NCI-H2227 treated with DMSO at 0.1 percent for 48 hours (cell line): ENCODE data around the gene RAB28.

Source experiments
- DNase-seq: peaks from one replicate; lab custom pipeline; 2025; lab: John Stamatoyannopoulos, UW

Gene RAB28

DNA sequence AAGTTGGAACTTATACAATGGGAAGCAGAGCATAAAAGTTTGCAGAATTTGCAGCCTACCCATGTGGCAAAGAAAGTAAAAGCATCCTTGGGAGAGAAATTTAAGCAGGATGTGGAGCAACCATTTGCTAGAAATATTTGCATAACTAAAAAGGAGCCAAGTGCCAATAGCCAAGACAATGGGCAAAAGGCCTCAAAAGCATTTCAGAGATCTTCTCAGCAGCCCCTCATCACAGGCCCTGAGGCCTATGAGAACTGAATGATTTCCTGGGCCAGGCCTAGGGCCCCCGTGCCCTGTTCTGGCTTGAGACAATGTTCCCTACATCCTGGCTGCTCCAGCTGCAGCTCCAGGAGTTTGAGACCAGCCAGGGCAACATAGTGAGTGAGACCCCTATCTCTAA lies 25.3 kb upstream of the RAB28 start:
- no peak for DNase-seq

DNA sequence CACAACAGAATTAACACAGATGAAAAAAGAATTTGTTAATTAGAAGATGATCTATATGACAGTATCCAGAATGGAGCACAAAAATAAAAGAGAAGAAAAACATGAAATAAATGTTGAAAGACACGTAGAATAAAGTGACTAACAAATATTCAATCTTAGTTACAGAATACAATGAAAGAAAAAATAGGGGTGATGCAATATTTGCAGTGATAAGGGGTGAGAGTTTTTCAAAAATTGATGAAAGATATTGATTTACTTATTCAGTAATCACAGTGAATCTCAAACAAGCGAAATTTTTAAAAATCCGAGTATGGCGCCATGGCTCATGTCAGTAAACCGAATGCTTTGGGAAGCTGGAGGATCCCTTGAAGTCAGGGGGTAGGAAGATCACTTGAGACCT lies 20.2 kb upstream of the RAB28 start:
- DNase-seq = no peak

DNA sequence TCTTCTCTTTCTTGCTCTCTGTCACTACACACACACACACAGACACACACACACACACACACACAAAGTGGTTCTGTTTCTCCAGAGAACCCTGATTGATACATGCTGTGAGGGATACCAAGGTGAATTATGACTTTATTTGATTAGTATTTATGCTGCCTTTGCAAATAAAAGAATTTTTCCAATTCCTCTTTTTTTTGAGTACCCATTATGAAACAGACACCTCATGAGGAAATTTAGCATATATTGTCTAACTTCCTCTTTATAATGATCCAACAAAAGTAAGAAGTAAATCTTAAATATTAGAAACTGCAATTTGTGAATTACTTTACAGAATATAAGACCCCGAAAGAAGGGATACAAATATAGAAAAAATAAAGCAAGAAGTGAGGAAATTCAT lies 14.3 kb upstream of the RAB28 start:
- no peak for DNase-seq

DNA sequence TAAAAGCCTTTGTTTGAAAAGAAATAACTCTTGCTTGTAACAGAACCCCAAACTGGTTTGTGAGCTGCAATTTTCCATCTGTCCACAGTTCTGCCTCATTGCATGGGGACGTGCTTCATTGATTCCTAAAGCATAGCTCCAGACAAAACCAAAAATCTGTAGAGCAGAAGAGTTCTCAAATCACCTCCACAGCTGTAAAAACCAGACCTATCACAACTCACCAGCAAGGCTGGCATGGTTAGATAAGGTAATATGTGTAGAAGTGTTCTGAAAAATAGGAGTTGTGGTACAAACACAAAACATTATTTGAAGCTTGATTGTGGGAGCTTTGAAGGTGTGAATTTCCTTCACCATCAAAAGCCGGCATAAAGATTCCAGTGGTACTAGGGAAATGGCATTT lies 12.5 kb upstream of the RAB28 start:
- no peak for DNase-seq

DNA sequence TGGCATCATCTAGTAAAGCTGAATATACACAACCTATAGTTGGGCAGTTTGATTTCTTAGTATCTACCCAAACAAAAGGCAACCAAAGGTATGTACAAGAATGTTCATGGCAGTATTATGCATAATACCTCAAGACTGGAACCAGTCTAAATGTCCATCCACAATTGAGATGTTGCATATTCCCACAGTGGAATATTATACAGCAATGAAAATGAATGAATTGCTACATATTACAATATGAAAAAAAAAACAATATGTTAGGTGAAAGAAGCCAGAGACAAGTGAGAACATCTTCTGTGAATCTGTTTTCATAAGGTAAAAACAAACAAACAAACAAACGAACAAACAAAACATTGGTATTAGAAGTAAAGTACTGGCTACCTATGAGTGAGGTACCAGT lies 11.6 kb upstream of the RAB28 start:
- no peak for DNase-seq

DNA sequence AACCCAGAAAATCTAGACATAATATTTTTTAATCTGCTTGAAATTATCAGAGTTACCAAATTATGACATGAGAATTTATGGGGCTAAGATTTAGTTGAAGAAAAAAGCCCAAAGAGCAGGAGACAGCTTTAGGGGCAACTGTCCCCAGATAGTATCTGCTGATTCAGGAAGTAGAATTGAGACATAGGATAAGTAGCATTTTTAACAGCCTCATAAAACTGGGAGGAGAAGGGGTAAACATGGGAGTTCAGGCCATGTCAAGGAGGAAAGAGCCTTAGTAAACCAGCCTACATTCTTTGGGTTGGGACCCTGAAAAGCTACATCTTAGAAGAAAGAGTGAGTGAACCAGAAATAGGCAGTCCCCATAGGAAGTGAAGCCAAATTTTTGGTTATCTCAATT lies 9.7 kb upstream of the RAB28 start:
- no peak for DNase-seq

DNA sequence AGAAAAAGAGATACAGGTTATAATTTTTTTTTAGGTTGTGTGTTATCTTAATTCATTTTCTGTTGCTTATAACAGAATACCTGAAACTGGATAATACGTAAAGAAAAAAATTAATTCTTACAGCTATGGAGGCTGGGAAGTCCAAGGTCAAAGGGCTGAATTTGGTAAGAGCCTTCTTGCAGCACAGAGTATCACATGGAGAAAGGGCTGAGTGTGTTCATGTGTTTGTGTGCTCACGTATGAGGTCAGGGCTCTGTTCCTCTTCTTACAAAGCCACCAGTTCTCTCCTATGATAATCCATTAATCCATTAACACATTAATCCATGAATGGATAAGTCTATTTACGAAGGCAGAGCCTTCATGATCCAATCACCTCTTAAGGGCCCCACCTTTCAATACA lies 8.6 kb upstream of the RAB28 start:
- DNase-seq = no peak

DNA sequence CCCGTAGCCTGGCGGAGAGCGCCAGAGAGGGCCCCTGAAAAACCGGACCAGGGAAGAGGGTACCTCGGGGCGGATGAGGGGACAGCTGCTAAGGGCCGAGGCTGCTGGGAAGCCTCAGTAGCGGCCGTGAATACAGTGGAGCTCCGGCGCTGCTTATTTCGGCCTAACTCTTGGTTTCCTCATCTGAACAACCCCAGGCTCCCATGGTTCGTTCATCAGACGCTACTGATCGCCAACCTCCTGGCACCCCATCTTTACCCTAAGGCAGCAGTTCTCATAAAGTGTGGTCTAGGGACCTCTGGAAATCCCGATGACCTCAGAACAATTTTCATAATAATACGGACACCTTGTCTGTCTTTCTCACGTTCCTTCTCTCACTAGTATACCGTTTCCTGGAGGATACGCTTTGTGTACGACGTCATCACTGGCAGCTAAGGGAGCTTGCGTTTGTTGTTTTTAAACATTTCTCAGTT lies 645 bp upstream of the RAB28 start:
- DNase-seq = peak; percentile 65

DNA sequence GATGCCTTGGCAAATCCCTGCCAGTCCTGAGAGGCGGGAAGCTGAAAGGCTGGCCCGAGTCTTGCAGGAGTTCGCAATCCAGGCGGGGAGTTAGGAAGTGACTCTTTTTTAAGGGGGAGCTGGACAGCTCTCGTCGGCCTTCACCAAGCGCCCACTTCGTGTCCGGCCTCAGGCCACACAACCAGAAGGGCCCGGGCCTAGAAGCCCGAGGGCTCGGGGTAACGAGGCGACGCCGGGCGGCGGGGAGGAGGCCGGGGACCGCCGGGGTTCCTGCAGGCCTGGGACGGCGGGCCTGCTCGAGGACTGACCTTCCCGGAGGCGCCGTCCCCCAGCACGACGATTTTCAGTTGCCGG lies 395 bp downstream of the RAB28 start:
- peak; percentile 8 for DNase-seq

DNA sequence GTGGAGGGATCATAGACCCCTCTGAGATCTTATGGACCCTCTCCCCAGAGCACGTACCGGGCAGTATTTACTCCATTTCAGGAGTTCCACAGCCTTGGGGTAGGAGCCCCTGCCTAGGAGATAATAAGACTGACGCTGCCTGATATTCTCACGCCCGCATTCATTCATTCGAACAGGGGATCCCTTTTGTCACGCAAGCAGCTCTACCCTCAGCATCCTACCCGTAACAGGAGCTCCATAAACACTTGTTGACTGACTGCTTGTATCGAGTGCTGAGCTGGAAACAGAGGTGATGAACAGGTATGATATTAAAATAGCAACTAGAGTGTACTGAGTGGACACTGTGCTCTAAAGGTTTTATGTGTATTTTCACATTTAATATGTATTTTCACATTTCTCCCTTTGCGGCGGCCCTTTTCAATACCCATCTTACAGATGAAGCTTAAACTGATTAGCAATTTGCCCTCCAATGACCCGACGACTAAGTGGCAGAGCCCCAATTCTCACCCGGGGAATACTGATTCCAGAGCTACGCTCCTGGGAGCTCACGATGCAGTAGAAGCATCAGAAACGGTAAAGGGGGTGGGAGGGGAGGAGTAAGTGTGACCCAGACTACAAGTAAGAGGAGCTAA lies 888 bp downstream of the RAB28 start:
- no peak for DNase-seq

DNA sequence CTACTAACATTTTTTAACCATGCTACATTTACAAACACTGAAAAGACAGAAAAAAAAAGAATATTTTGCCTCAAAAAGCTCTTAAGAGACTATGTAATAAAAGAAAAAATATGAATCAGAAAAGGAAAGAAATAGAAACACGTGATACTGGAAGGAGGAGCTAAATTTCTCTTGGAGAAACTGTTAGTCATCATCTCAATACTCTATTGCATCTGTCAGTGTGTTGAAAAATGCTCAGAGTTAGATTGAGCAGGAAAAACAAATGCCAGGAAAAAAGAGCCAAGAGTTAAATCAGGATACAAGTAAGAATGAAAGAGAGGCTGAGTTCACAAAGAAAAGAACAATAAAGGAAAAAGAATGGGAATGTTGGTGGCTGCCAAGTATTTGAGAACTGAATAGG lies 2.6 kb downstream of the RAB28 start:
- no peak for DNase-seq

DNA sequence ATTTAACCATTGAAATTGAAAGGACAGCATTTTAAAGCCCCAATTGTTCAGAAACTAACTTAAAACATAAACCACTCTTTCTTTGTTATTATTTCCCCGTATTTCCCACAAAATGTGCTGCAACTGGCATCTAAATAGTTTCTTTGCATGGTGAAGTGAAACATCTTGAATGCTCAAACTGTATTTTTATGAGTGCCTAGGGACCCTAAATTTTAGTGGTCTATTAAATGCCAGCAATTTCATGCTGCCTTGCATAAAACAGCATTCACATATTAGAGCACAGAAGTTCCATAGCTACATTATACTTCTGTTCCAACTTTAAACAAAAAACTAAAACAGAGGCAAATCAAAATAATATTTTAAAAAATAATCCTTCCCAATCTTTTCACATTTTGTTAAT lies 5.4 kb downstream of the RAB28 start:
- DNase-seq = no peak

DNA sequence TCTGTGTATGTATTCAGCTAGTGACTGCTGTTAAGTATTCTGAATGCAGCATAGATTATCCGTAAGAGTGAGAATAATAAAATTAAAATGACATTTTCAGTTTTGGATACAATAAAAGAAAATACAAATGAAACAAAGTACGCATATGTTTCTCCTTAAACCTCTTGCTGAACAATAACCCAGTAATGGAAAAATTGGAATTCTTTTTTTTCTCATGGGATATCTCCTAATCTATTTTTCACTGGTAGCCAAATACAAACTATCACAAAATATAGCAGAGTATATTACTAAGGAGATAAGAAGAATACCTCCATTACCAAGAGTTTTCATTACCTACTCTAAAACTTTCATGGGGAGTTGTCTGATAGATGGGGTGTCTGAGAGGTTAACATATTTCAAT lies 6.0 kb downstream of the RAB28 start:
- no peak for DNase-seq

DNA sequence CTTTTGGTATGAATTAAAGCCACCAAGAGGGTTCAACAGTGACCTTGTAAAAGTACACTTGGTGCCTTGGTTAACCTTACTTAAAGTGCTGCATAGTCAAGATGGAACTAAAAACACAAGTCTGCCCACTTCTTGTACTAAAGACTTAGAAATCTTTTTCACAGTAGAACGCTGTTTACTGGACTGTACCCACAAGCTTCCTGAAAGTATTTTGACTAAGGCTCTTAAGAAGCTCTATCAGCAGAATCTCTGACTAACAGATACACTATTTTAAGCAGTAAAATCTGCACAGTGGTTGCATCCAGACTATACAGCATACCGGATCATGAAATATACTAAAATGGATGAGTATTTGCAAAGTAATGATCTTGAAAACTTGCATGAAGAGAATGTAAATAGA lies 7.2 kb downstream of the RAB28 start:
- no peak for DNase-seq

DNA sequence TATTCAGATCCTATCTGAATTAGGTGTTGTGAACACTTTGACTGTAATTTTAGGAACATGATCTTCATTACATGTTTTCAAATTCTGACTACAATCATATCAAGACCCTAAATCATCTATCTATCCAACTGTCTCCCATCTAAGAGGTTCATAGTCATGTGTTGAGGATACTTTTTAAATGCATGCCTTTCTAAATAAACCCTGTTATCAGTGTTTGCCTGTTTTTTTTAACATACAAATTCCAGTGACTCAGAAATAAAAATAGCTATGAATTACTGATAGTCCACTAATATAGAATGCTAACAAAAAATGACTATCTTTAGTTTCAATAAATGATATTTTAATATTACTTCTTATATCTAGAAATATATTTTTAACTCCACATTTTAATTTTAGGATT lies 8.0 kb downstream of the RAB28 start:
- no peak for DNase-seq

DNA sequence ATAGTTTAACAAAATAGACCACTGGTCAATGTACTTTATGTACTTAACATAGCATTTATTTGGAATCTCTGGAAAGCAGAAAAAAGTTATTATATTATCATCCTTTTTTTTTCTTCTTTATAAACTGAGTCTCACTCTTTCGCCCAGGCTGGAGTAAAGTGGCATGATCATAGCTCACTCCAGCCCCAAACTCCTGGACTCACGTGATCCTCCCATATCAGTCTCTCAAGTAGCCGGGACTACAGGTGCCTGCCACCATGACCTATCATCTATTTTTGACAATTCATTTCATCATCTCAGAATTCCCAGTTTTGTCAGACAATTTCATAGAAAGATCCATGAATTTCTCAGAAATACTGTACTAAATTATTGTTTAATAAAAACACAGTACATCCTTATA lies 12.7 kb downstream of the RAB28 start:
- DNase-seq = no peak

DNA sequence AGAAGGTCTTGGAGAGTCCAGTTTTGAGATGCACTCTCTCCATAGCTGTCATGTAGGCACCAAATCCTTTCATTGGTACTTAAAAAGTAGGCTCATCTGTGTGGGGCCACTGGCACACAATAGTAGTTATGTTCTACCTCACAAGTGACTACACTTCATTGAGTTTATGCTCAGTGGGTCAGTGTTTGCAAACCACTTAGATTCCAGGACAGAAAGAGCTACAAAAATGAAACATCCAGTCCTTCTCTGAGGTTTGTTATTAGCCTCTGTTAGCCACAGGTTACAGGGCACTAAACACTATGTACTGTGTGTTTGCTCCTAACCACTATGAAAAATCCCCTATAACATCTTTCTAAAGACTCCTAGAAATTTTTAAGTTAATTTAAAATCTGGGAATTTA lies 13.8 kb downstream of the RAB28 start:
- no peak for DNase-seq

DNA sequence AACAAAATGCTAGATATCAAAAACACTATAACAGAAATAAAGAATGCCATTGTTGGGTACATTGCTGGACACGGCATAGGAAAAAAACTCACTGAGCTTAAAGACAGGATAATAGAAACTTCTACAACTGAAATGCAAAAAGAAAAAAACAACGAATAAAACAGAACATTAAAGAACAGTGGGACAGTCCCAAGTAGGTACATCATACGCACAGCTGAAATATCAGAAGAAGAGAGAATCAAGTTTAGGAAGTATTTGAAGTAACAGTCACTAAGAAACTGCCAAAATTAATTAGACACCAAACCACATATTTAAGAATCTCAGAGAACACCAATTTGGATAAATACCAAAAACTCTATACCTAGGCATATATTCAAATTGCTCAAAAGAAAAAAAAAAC lies 19.2 kb downstream of the RAB28 start:
- DNase-seq = no peak

DNA sequence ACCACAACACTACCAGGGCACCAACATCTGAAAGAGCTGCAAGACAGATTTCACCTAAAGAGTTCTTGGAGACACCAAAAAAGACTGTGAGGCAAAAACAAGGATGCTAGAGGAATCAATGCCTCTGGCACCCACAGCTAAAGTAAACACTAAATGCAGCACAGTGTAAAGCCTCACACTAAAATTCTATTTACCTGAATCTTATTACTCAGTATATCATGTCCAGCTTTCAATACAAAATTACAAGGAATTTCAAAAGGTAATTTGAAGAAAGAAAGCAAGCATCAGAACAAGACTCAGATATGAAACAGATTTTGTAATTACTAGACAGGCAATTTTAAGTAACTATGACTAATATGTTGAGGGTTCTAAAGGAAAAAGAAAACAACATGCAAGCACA lies 19.6 kb downstream of the RAB28 start:
- DNase-seq = no peak

DNA sequence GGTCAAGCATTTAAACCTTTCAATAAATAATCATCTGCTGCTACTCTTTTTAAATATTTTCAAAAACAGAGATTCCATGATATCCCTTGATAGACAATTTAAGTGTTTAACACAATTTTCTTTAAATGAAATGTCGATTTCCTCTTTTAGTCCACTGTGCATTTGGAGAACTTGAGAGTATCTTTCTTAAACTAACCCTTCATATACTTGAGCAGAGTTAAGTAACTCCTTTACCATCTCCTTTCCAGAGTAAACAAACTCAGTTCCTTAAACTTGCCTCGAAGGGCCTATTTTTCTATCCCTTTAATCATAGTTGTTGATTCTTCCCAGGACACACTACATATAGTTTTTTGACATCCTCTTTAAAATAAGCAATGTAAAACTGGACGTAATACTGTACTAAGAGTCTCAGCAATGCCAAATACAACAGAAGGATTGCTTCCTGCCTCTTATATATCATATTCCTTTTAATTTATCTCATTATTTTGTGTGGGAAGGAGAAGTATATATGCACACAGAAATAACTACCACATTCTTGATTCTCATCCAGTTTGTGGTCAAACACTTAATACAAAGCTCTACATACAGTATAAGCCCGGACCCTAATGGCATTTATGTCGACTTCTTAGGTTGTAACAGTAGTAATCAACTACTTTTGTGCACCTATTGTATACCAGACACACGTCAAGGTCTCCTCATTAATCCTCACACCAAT lies 22.8 kb downstream of the RAB28 start:
- no peak for DNase-seq

DNA sequence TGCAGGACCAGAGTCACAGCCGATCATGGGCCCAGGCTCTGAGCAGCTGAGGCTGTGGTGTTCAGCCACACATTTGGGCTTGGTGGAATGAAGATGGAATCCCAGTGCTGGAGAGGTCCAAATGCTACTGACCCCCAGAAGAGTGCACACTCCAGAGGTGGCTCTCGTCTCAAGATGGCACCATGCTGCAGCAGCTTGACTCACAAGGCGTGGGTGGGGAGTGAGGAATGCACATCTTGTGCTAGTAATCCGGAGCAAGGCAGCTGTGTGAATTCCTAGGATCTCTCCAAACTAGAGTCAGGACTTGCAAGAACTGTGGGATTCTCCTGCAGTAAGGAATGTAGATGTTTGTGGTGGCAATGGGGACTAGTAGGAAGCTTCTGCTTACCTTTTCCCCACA lies 28.7 kb downstream of the RAB28 start:
- DNase-seq = no peak

DNA sequence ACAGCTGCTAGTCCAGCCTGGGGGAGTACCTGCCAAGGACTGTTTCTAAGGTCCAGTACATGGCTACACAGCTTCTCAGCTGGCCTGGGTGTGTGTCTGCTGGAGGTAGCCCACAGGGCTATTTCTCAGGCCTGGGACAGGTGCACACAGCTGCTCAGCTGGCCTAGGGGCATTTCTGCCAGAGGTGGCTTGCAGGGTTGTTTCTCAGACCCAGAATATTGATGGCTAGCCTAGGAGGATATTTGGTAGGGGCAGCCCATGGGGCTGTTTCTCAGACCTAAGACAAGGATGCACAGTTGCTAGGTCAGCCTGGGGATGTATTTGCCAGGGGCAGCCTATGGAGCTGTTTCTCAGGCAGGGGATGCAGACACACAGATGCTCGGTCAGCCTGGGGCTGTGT lies 29.4 kb downstream of the RAB28 start:
- no peak for DNase-seq

DNA sequence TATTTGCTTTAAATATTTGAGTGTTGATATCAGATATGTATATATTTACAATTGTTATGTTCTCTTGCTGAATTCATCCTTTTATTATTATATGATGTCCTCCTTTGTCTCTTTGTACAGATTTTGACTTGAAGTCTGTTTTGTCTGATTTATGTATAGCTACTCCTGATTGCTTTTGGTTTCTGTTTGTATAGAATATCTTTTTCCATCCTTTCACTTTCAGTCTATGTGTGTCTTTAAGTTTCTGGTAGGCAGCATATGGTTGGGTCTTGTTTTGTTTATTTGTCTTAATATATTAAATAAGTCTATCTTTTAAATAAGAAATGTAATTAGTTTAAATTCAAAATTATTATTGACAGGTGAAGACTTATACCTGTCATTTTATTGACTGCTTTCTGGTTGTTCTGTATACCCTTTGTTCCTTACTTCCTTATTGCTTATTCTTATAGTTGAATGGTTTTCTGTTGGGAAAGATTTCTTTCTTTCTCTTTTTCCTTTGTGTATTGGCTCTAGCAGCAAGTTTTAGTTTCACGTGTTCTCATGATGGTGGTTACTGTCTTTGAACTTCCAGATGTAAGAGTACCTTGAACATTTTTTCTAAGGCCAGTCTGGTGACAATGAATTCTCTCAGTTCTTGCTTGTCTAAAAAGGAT lies 31.1 kb downstream of the RAB28 start:
- DNase-seq = no peak

DNA sequence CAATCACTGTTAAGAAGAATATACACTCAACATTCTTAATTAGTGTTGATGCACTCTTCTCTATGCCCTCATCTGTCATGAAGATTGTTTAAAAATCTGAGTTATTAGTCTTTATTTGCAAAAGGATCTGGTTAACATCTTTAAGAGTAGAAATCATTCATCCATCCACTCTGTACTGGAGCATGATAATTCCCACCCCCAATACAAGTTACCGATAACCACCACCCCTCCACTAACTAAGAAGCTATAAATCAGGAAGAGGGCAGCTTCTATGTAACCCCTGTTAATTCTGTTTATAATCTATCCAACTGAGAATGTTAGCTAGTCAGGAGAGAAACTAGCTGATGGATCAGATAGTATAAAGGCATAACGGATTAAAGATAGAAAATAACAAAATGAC lies 34.5 kb downstream of the RAB28 start:
- no peak for DNase-seq
